Keratinocyte (primary cell): ENCODE measurements around the gene NPSR1. TPM values are rescaled to one million over a fixed set of nuclear protein-coding genes. Genes with fewer than 3 reads are reported as not detected.

Source experiments
- DNase-seq: peaks from one replicate; pipeline ENCODE4 v3.0.0-alpha.2; 2011; ENCODE audit warnings: low read depth, missing footprints, low spot score
- FAIRE-seq: peaks from 2 replicates; lab custom pipeline; 2011; peaks lifted over from hg19 to GRCh38; lab: Jason Lieb, UNC
- H2AFZ ChIP-seq: 2 replicates; pipeline ENCODE4 v1.6.0; 2012; ENCODE audit warnings: low read length, control low read depth, inconsistent platforms; ENCODE audit not compliant: control insufficient read depth
- H3K27ac ChIP-seq: 2 replicates; pipeline ENCODE4 v1.5.1; 2011; ENCODE audit warnings: low read length; ENCODE audit not compliant: control insufficient read depth, insufficient read depth
- H3K27me3 ChIP-seq: 3 replicates; pipeline ENCODE4 v1.6.0; 2011; ENCODE audit warnings: low read length; ENCODE audit not compliant: control insufficient read depth, insufficient read depth; ENCODE audit errors: extremely low read depth
- H3K36me3 ChIP-seq, 2 experiments: 2 replicates in 1 of 2; 3 replicates in 1 of 2; pipeline ENCODE4 v1.5.1; 2011; ENCODE audit warnings: low read length in 2 of 2, mild to moderate bottlenecking in 1 of 2; ENCODE audit not compliant: control insufficient read depth in 2 of 2, insufficient read depth in 2 of 2; ENCODE audit errors: extremely low read depth in 1 of 2
- H3K4me1 ChIP-seq: 3 replicates; pipeline ENCODE4 v1.5.1; 2011; ENCODE audit warnings: low read length; ENCODE audit not compliant: control insufficient read depth, insufficient read depth; ENCODE audit errors: extremely low read depth
- H3K4me2 ChIP-seq: 3 replicates; pipeline ENCODE4 v1.6.0; 2011; ENCODE audit warnings: low read depth, low read length; ENCODE audit not compliant: control insufficient read depth, insufficient read depth; ENCODE audit errors: extremely low read depth
- H3K4me3 ChIP-seq, 3 experiments: fragments of 200-600 bp in 1 of 3; sonication (generic) in 1 of 3; 2 replicates in 2 of 3; 3 replicates in 1 of 3; pipeline ENCODE4 v1.5.1; 2011 to 2016; ENCODE audit warnings: low read length in 3 of 3, mild to moderate bottlenecking in 3 of 3, control low read depth in 2 of 3, inconsistent platforms in 1 of 3, low read depth in 1 of 3, mixed read lengths in 1 of 3, mixed run types in 1 of 3, moderate library complexity in 1 of 3; ENCODE audit not compliant: control insufficient read depth in 2 of 3, insufficient read depth in 2 of 3; ENCODE audit errors: extremely low read depth in 1 of 3
- H3K79me2 ChIP-seq: 2 replicates; pipeline ENCODE4 v1.6.0; 2012; ENCODE audit warnings: low read length; ENCODE audit not compliant: control insufficient read depth, insufficient read depth
- H3K9ac ChIP-seq: 3 replicates; pipeline ENCODE4 v1.6.0; 2011; ENCODE audit warnings: low read length; ENCODE audit not compliant: control insufficient read depth, insufficient read depth; ENCODE audit errors: extremely low read depth
- H3K9me1 ChIP-seq: 3 replicates; pipeline ENCODE4 v1.6.0; 2011; ENCODE audit warnings: low read length; ENCODE audit not compliant: control insufficient read depth, insufficient read depth; ENCODE audit errors: extremely low read depth
- H3K9me3 ChIP-seq: 2 replicates; pipeline ENCODE4 v1.5.1; 2012; ENCODE audit warnings: low read depth, low read length; ENCODE audit not compliant: control insufficient read depth
- H4K20me1 ChIP-seq: 3 replicates; pipeline ENCODE4 v1.6.0; 2011; ENCODE audit warnings: low read length; ENCODE audit not compliant: control insufficient read depth, insufficient read depth; ENCODE audit errors: extremely low read depth
- CTCF ChIP-seq, 3 experiments: IDR thresholded peaks in 1 of 3; conservative IDR thresholded peaks in 1 of 3; optimal IDR thresholded peaks in 1 of 3; 2 replicates in 2 of 3; 3 replicates in 1 of 3; pipeline versions ENCODE3 to v1.5.1; 2011; ENCODE audit warnings: low read length in 3 of 3, mild to moderate bottlenecking in 3 of 3, moderate library complexity in 2 of 3, control low read depth in 1 of 3, inconsistent platforms in 1 of 3; ENCODE audit not compliant: insufficient read depth in 2 of 3; ENCODE audit errors: extremely low read depth in 1 of 3
- EZH2 ChIP-seq: IDR thresholded peaks from one replicate; pipeline ENCODE4 v1.6.1; 2012; ENCODE audit warnings: inconsistent platforms, mild to moderate bottlenecking, low read length, moderate library complexity
- dilution Hi-C: fragments of 300-500 bp; cut with MboI; formaldehyde crosslinking; loops from one replicate; pipeline ENCODE4 v1.7.0; 2020; ENCODE audit warnings: low sequenced_read_pairs; ENCODE audit not compliant: extremely low pct_ligation_motif_present
- polyA plus RNA-seq, 5 experiments: library from polyadenylated mRNA; depleted of rRNA in 3 of 5; stranded (reverse) in 3 of 5; stranded (forward) in 1 of 5; unstranded in 1 of 5; fragments of >200 nt; gene quantifications; 1 replicate in 1 of 5; 2 replicates in 3 of 5; 3 replicates in 1 of 5; pipeline versions ENCODE4 v1.2.1 to v1.2.3, GENCODE V29; 2011 to 2012; ENCODE audit warnings: missing spikeins in 2 of 5, low read depth in 1 of 5, low replicate concordance in 1 of 5

Gene NPSR1
- polyA plus RNA-seq, 1 donor (not counting 4 experiments of a cell fraction or from before 2014, with no cell fraction given), result not detected

DNA sequence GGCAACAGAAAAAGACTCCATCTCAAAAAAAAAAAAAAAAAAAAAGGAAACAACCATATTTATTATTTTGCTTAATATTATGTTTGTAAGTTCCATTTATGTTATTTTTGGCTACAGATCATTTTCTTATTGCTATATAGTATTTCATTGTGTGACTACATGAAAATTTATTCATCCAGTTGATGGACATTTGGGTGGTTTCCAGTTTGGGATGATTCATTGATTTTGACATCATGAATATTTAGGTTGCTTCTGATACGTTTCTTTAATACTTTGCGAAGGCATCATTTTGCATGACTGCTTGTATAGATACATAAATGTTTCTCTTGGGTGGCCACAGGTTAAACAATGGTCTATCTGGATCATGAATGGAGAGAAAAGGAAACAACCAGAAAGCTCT, 2.0 kb upstream of the NPSR1 start:
- dilution Hi-C loops, result no loop called here
- Histone ChIP-seq H3K27me3 (no peaks in the 10 kb centered on the region), H3K79me2 (no peaks in the 10 kb centered on the region), H2AFZ (no peak overlapping the region), H3K9ac (no peak overlapping the region), H3K9me3 (no peaks in the 10 kb centered on the region), H3K4me3 (no peak overlapping the region), H3K4me1 (no peaks in the 10 kb centered on the region), H3K4me2 (no peak overlapping the region), H3K36me3 (no peaks in the 10 kb centered on the region), H3K27ac (no peak overlapping the region), H3K9me1 (no peaks in the 10 kb centered on the region), H4K20me1 (no peaks in the 10 kb centered on the region)
- no peak for FAIRE-seq
- TF ChIP-seq CTCF (optimal IDR thresholded peaks at IDR 0.05 in 1 of 3, IDR thresholded peaks at IDR 0.05 in 1 of 3, conservative IDR thresholded peaks at IDR 0.05 in 1 of 3; ENCODE audit: extremely low read depth in 1 of 3, insufficient read depth in 2 of 3, low read length in 3 of 3), result no peak
- TF ChIP-seq EZH2, result no peak
- no peak for DNase-seq

DNA sequence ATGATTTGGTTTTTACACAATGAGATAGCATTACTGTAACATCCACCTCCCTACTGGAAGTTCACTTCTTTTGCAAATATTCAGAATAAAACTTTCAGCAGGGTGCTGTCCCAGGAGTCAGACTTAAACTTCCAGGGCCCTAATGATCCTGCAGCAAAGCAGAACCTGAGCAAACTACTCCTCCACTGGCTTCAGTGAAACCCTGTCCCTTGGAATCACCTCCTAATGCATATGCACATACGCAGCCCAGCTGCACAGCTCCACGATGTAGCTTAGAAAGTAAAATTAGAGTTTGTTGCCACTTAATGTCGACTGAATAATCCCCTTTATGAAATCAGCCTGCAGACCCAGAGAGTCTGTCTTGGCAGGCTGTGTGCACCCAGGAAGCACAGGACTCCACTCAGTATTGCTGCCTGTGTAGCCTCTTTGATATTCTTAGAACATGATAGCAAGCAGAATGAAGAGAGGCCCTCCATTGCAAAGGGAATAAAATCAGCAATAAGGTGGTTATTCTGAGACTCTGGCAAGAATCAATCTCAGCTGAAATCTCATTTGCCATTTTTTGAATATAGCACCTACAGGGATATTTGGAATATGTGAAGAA, 1.6 kb downstream of the NPSR1 start:
- Histone ChIP-seq H4K20me1 (no peaks in the 10 kb centered on the region), H3K9me1 (no peaks in the 10 kb centered on the region), H3K27me3 (no peaks in the 10 kb centered on the region), H3K4me1 (no peaks in the 10 kb centered on the region), H3K4me2 (no peak overlapping the region), H3K9ac (no peak overlapping the region), H3K36me3 (no peaks in the 10 kb centered on the region), H3K27ac (no peak overlapping the region), H3K4me3 (no peak overlapping the region), H3K9me3 (no peaks in the 10 kb centered on the region), H3K79me2 (no peaks in the 10 kb centered on the region), H2AFZ (no peak overlapping the region)
- DNase-seq (no peak), FAIRE-seq (no peak)
- dilution Hi-C loops, result no loop called here
- TF ChIP-seq CTCF (optimal IDR thresholded peaks at IDR 0.05 in 1 of 3, IDR thresholded peaks at IDR 0.05 in 1 of 3, conservative IDR thresholded peaks at IDR 0.05 in 1 of 3; ENCODE audit: extremely low read depth in 1 of 3, insufficient read depth in 2 of 3, low read length in 3 of 3) (no peak), EZH2 (no peak)
